GM23338 (cell line): ENCODE data around the gene CYP11A1. TPM values are rescaled to one million over a fixed set of nuclear protein-coding genes. Genes with fewer than 3 reads are reported as not detected.

Source experiments
- ATAC-seq: fragments of 200-7000 bp; cut with Tn5 transposase; 3 replicates; pipeline ENCODE4 v1.9.1; 2020
- DNase-seq: peaks from one replicate; pipeline ENCODE4 v3.0.0-alpha.2; 2015; ENCODE audit warnings: low spot score
- H2AFZ ChIP-seq: fragments of 200-600 bp; sonication (generic); 2 replicates; pipeline ENCODE4 v1.8.0; 2016; ENCODE audit warnings: antibody characterized with exemption, mild to moderate bottlenecking, moderate library complexity
- H3F3A ChIP-seq: fragments of 200-600 bp; sonication (generic); replicated peaks from 2 replicates; pipeline ENCODE4 v1.8.0; 2017; ENCODE audit warnings: antibody characterized with exemption, mixed run types, low read depth
- H3K27ac ChIP-seq: fragments of 200-600 bp; sonication (generic); 2 replicates; pipeline ENCODE4 v1.6.1; 2016; ENCODE audit warnings: low read depth
- H3K27me3 ChIP-seq: fragments of 200-600 bp; sonication (generic); 2 replicates; pipeline ENCODE4 v1.8.0; 2016; ENCODE audit warnings: mild to moderate bottlenecking, mixed run types, moderate library complexity; ENCODE audit not compliant: insufficient read depth
- H3K36me3 ChIP-seq: fragments of 200-600 bp; sonication (generic); 2 replicates; pipeline ENCODE4 v1.8.0; 2016; ENCODE audit warnings: mild to moderate bottlenecking; ENCODE audit not compliant: insufficient read depth
- H3K4me1 ChIP-seq: fragments of 200-600 bp; sonication (generic); 2 replicates; pipeline ENCODE4 v1.8.0; 2016; ENCODE audit warnings: mild to moderate bottlenecking, moderate library complexity; ENCODE audit not compliant: insufficient read depth
- H3K4me2 ChIP-seq: fragments of 200-600 bp; sonication (generic); 2 replicates; pipeline ENCODE4 v1.7.1; 2017; ENCODE audit warnings: mixed run types
- H3K4me3 ChIP-seq: fragments of 200-600 bp; sonication (generic); 2 replicates; pipeline ENCODE4 v1.6.1; 2016; ENCODE audit warnings: mixed run types
- H3K79me2 ChIP-seq: fragments of 200-600 bp; sonication (generic); replicated peaks from 2 replicates; pipeline ENCODE4 v1.8.0; 2017; ENCODE audit warnings: mild to moderate bottlenecking; ENCODE audit not compliant: insufficient read depth
- H3K9me2 ChIP-seq: fragments of 200-600 bp; sonication (generic); 2 replicates; pipeline ENCODE4 v1.8.0; 2017; ENCODE audit not compliant: insufficient read depth
- H4K20me1 ChIP-seq: fragments of 200-600 bp; sonication (generic); replicated peaks from 2 replicates; pipeline ENCODE4 v1.8.0; 2017; ENCODE audit warnings: mild to moderate bottlenecking; ENCODE audit not compliant: insufficient read depth
- H3K27ac Mint-ChIP-seq: 2 replicates; pipeline ENCODE4 v1.8.0; 2020; ENCODE audit warnings: inconsistent platforms, mild to moderate bottlenecking, moderate library complexity, mixed read lengths
- H3K27me3 Mint-ChIP-seq: 3 replicates; pipeline ENCODE4 v1.8.0; 2022; ENCODE audit warnings: low read depth, mild to moderate bottlenecking, moderate library complexity, mixed read lengths, inconsistent platforms; ENCODE audit not compliant: insufficient read depth, poor library complexity
- H3K36me3 Mint-ChIP-seq: 3 replicates; pipeline ENCODE4 v1.8.0; 2021; ENCODE audit warnings: low read depth, mild to moderate bottlenecking, inconsistent platforms, moderate library complexity, mixed read lengths
- H3K4me1 Mint-ChIP-seq: 3 replicates; pipeline ENCODE4 v1.8.0; 2020; ENCODE audit warnings: mild to moderate bottlenecking, inconsistent platforms, mixed read lengths
- H3K4me3 Mint-ChIP-seq: 3 replicates; pipeline ENCODE4 v1.8.0; 2021; ENCODE audit warnings: moderate library complexity, mild to moderate bottlenecking, inconsistent platforms, mixed read lengths
- H3K9me3 Mint-ChIP-seq: 3 replicates; pipeline ENCODE4 v1.8.0; 2020; ENCODE audit warnings: moderate library complexity, mild to moderate bottlenecking, inconsistent platforms, mixed read lengths
- CREB1 ChIP-seq: fragments of 250-450 bp; sonication (Bioruptor Pico); IDR thresholded peaks from 2 replicates; pipeline ENCODE4 v1.5.0; 2020; ENCODE audit warnings: low read depth, mild to moderate bottlenecking, moderate library complexity
- CTCF ChIP-seq, 2 experiments: fragments of 200-600 bp in 1 of 2; sonication (generic) in 1 of 2; conservative IDR thresholded peaks; 2 replicates each; pipeline versions ENCODE4 v1.5.1 to v1.6.1; 2016 to 2017; ENCODE audit warnings: antibody characterized with exemption in 2 of 2, low read depth in 2 of 2, mild to moderate bottlenecking in 2 of 2, moderate library complexity in 1 of 2
- ETS1 ChIP-seq: IDR thresholded peaks from 2 replicates; pipeline ENCODE4 v1.6.1; 2016; ENCODE audit warnings: antibody characterized with exemption
- EZH2 ChIP-seq: fragments of 200-600 bp; sonication (generic); IDR thresholded peaks from one replicate; pipeline ENCODE4 v1.8.0; 2017; ENCODE audit warnings: antibody characterized with exemption, mild to moderate bottlenecking, low read depth; ENCODE audit not compliant: unreplicated experiment
- EZH2phosphoT487 ChIP-seq: fragments of 200-600 bp; sonication (generic); IDR thresholded peaks from one replicate; pipeline ENCODE4 v1.8.1; 2018; ENCODE audit warnings: antibody characterized with exemption; ENCODE audit not compliant: unreplicated experiment
- JUNB ChIP-seq: IDR thresholded peaks from one replicate; pipeline ENCODE4 v1.6.1; 2016; ENCODE audit warnings: antibody characterized with exemption; ENCODE audit not compliant: unreplicated experiment
- NANOG ChIP-seq: IDR thresholded peaks from 2 replicates; pipeline ENCODE4 v1.6.1; 2016; ENCODE audit warnings: antibody characterized with exemption, borderline replicate concordance
- POLR2AphosphoS5 ChIP-seq: IDR thresholded peaks from 2 replicates; pipeline ENCODE4 v1.6.1; 2016; ENCODE audit warnings: antibody characterized with exemption, low read depth
- REST ChIP-seq: IDR thresholded peaks from one replicate; pipeline ENCODE4 v1.6.1; 2018; ENCODE audit warnings: antibody characterized with exemption; ENCODE audit not compliant: unreplicated experiment
- STAT1 ChIP-seq: IDR thresholded peaks from one replicate; pipeline ENCODE4 v1.6.1; 2016; ENCODE audit warnings: antibody characterized with exemption; ENCODE audit not compliant: unreplicated experiment
- ZNF114 ChIP-seq: fragments of 250-450 bp; sonication (Bioruptor Pico); IDR thresholded peaks from 2 replicates; pipeline ENCODE4 v1.5.0; 2020; ENCODE audit warnings: mild to moderate bottlenecking, moderate library complexity
- ZNF331 ChIP-seq: fragments of 250-450 bp; sonication (Bioruptor Pico); IDR thresholded peaks from 2 replicates; pipeline ENCODE4 v1.5.0; 2020; ENCODE audit warnings: low read depth, mild to moderate bottlenecking, moderate library complexity
- polyA plus RNA-seq: library from polyadenylated mRNA; unstranded; fragments of >200 nt; fragmentation: Nextera tagmentation; extraction: Ambion mirVana; gene quantifications from 2 replicates; pipeline ENCODE4 v1.2.1, GENCODE V29; 2016
- total RNA-seq: library from RNA; depleted of rRNA; stranded (reverse); fragments of >200 nt; shearing (Covaris generic); gene quantifications from 2 replicates; pipeline ENCODE4 v1.2.3, GENCODE V29; 2014

The CYP11A1 gene
- total and polyA plus RNA-seq, 2 experiments from 2014 or later = 1.2 to 1.7 TPM

- TF ChIP-seq REST (no peak), ZNF114 (CRISPR knock-in tag) (no peak), POLR2AphosphoS5 (no peak)
Observed at GRCh38 chr15:74337146-74337545, 30.3 kb downstream of the CYP11A1 start (continued).

- DNase-seq = no peak
- H3F3A ChIP-seq = no peaks in the 10 kb centered on the region
- Mint-ChIP-seq H3K9me3 (no peaks in the 10 kb centered on the region), H3K4me1 (no peaks in the 10 kb centered on the region), H3K36me3 (no peaks in the 10 kb centered on the region; the same call in 2 of the 3 replicates), H3K4me3 (no peak overlapping the region), H3K27ac (no peak overlapping the region), H3K27me3 (peaks cover 13% of the 10 kb centered on the region)
- no peaks in the 10 kb centered on the region for H3K36me3 ChIP-seq
- ATAC-seq = no peak
- H4K20me1 ChIP-seq = no peaks in the 10 kb centered on the region
- H3K4me3 ChIP-seq = no peak overlapping the region
- no peaks in the 10 kb centered on the region for H3K27me3 ChIP-seq
- no peaks in the 10 kb centered on the region for H3K9me2 ChIP-seq
- H3K27ac ChIP-seq = no peak overlapping the region
- H3K79me2 ChIP-seq = no peaks in the 10 kb centered on the region
- no peak overlapping the region for H2AFZ ChIP-seq
- H3K4me1 ChIP-seq = no peaks in the 10 kb centered on the region
- H3K4me2 ChIP-seq = no peak overlapping the region
- TF ChIP-seq EZH2 (no peak), STAT1 (no peak), NANOG (no peak), ETS1 (no peak), REST (no peak), ZNF331 (CRISPR knock-in tag) (no peak), JUNB (no peak), CREB1 (no peak), EZH2phosphoT487 (no peak), CTCF (conservative IDR thresholded peaks at IDR 0.05; ENCODE audit: low read depth in 2 of 2) (no peak), POLR2AphosphoS5 (no peak)
Observed at GRCh38 chr15:74336061-74337005, 31.1 kb downstream of the CYP11A1 start.
